Cardiac fibroblast (primary cell): ENCODE results near the gene LAMA1.

Experiments used
- DNase-seq, 2 donors: peaks; one replicate each; pipeline versions ENCODE4 v3.0.0 to v3.0.0-alpha.2; 2010; ENCODE audit warnings: low read depth in 2 of 2
- H3K4me3 ChIP-seq, 2 donors: replicated peaks in 1 of 2; 1 replicate in 1 of 2; 2 replicates in 1 of 2; pipeline ENCODE4 v1.5.1; 2011; ENCODE audit warnings: low read depth in 2 of 2, low read length in 2 of 2, mild to moderate bottlenecking in 2 of 2, moderate library complexity in 1 of 2
- TF ChIP-seq, protein P1 (sequence below): IDR thresholded peaks from one replicate; pipeline ENCODE4 v1.5.1; 2011; ENCODE audit warnings: low read depth, mild to moderate bottlenecking, low read length, inconsistent platforms

LAMA1 gene

DNA sequence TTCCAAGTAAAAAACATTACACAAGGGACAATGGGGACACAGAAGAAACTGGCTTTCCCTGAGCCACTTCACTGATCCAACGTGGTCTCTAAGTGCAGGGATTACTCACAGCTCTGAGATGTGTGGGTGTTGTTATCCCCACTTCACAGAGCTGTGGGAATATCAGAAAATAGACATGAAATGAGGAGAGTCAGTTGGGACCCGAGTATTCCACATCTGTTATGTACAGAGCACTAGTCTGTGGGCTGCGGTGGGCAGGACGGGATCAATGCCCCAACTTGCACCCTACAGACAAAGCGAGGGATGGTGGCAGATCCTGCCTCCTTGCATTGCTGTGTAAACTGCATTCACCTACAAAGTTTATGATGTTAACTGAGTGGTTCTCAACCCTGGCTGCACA lies 11.7 kb downstream of the LAMA1 start:
- TF ChIP-seq, protein P1, sequence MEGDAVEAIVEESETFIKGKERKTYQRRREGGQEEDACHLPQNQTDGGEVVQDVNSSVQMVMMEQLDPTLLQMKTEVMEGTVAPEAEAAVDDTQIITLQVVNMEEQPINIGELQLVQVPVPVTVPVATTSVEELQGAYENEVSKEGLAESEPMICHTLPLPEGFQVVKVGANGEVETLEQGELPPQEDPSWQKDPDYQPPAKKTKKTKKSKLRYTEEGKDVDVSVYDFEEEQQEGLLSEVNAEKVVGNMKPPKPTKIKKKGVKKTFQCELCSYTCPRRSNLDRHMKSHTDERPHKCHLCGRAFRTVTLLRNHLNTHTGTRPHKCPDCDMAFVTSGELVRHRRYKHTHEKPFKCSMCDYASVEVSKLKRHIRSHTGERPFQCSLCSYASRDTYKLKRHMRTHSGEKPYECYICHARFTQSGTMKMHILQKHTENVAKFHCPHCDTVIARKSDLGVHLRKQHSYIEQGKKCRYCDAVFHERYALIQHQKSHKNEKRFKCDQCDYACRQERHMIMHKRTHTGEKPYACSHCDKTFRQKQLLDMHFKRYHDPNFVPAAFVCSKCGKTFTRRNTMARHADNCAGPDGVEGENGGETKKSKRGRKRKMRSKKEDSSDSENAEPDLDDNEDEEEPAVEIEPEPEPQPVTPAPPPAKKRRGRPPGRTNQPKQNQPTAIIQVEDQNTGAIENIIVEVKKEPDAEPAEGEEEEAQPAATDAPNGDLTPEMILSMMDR, result no peak
- no peak for DNase-seq
- no peak overlapping the region for H3K4me3 ChIP-seq

DNA sequence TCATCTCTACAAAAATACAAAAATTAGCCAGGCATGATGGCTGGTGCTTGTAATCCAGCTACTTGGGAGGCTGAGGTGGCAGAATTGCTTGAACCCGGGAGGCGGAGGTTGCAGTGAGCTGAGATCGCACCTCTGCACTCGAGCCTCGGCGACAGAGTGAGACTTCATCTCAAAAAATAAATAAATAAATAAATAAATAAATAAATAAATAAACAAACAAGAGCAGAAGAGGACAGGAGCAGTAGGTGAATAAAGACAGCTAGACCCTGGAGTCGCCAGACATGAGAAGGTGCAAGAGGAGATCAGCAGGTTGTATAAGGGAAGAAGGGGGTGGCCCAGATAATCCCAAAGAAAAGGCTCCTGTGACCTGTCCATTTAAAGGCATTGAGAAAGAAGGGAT lies 12.3 kb downstream of the LAMA1 start:
- DNase-seq, result no peak
- TF ChIP-seq, protein P1, result no peak
- no peak overlapping the region for H3K4me3 ChIP-seq

DNA sequence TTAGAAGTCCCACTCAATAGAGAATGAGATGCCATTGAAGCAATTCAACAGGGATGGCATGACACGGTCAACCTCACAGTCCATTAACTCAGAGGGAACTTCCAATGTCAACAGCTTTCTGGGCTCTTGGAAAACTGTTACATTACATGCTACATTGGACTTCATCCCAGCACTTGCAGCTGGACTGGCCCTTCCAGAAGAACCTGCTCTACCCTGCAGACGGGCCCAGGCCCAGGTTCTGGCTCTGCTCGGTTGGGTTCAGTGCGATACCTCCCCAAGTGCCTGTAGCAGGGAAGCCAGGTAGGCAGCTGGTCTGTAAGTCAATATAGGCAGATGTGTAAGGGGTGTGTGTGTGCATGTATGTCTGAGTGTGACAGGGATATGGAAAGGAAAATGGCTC lies 12.9 kb downstream of the LAMA1 start:
- TF ChIP-seq, protein P1, result no peak
- H3K4me3 ChIP-seq, result no peak overlapping the region
- no peak for DNase-seq

DNA sequence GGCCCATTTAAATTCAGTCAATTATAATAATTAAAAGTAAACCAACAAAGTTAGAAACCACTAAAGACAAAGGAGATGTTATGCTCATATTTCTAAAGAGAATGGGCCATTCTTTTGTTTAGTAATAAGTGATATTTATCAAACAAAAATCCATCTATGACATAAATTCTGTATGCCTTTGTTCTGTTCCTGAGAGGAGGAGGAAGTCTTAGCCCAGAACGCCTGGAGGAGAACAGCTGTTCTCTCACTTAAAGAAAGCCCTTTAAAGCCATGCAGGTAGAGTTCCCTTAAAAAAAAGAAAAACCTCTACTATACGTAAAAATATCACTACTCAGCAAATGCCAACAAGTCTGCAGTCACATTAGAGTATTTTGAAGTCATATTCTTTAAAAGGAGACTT lies 15.5 kb downstream of the LAMA1 start:
- DNase-seq, result no peak
- TF ChIP-seq, protein P1, result no peak
- H3K4me3 ChIP-seq, result no peak overlapping the region

DNA sequence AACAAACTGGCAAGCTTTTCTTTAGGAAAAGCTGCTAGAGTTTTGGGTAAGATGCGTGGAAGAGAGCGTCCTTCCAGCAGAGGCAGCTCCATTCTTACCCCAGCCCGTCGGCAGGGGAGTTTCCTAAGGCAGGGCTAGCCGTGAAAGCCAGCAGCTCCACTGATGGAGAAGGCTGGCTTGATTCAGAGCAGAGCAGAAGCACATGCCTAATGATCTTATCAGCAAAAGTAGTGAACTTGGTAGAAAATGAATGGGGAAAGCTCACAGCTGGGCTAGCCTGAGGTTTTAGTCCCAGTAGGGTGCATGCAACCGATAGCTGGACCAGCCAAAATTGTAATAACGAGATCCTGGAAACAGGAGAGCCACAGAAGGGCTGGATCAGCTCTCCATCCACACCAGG lies 20.8 kb downstream of the LAMA1 start:
- TF ChIP-seq, protein P1, result no peak
- DNase-seq, result peak in 1 of 2 donors; percentile 30
- H3K4me3 ChIP-seq, result no peak overlapping the region

DNA sequence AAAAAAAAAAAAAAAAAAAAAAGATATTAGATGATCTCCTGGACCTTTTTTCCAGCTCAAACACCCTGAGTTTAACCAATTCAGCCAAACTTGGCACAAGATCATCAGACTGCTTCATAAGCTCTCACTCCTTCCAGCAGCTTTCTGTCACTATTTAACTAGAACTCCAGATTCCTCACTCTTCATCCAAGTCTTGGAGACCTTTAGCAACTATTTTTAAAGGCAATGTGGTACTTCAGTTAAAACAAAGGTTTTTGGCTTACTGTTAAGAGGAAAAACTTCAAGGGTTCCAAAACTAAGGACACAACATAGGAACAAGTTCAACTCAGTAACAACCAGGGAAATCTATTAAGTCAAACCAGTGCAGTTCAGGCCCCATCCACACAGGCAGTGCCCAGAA lies 23.2 kb downstream of the LAMA1 start:
- no peak overlapping the region for H3K4me3 ChIP-seq
- TF ChIP-seq, protein P1, result no peak
- no peak for DNase-seq

DNA sequence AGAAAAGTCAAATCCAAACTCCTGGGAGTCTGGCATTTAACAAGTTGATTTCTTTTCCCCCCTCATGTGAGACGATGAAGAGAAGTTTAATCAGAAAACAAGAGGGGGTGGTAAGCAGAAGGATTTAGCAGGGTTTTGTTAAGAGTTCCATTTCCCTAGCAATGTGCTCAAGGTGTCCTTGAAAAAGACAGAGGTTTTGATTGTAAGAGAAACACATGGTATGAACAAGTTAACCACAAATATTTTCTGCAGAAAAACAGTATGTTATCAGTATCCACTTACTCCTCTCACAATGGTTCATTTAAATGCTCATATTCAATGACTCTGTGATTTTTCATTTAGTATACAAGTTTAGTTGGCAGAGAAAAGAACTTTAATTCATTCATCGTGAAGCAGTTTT lies 26.8 kb downstream of the LAMA1 start:
- TF ChIP-seq, protein P1, result no peak
- H3K4me3 ChIP-seq, result no peak overlapping the region
- DNase-seq, result peak in 1 of 2 donors; percentile 35
